Activated naive CD4-positive, alpha-beta T cell treated with anti-CD3 and anti-CD28 coated beads, Interleukin-2, amount 50 U/mL, for 24 hours (primary cell): ENCODE results near the gene RNASEL.
"Not testable (repeated sequence)": the region's sequence is repeated elsewhere in the genome, so short reads cannot be mapped to it uniquely, and the experiment has no call there.

ENCODE experiments used
- H3K27ac Mint-ChIP-seq: one replicate; pipeline ENCODE4 v1.8.0; 2021; ENCODE audit warnings: mild to moderate bottlenecking, mixed read lengths
- H3K27me3 Mint-ChIP-seq: one replicate; pipeline ENCODE4 v1.8.0; 2021; ENCODE audit warnings: mixed read lengths
- H3K36me3 Mint-ChIP-seq: one replicate; pipeline ENCODE4 v1.8.0; 2021; ENCODE audit warnings: mixed read lengths
- H3K4me1 Mint-ChIP-seq: one replicate; pipeline ENCODE4 v1.8.0; 2021; ENCODE audit warnings: mixed read lengths
- H3K4me3 Mint-ChIP-seq: one replicate; pipeline ENCODE4 v1.8.0; 2021; ENCODE audit warnings: mild to moderate bottlenecking, mixed read lengths
- H3K9me3 Mint-ChIP-seq: one replicate; pipeline ENCODE4 v1.8.0; 2021; ENCODE audit warnings: mixed read lengths

Gene RNASEL

DNA sequence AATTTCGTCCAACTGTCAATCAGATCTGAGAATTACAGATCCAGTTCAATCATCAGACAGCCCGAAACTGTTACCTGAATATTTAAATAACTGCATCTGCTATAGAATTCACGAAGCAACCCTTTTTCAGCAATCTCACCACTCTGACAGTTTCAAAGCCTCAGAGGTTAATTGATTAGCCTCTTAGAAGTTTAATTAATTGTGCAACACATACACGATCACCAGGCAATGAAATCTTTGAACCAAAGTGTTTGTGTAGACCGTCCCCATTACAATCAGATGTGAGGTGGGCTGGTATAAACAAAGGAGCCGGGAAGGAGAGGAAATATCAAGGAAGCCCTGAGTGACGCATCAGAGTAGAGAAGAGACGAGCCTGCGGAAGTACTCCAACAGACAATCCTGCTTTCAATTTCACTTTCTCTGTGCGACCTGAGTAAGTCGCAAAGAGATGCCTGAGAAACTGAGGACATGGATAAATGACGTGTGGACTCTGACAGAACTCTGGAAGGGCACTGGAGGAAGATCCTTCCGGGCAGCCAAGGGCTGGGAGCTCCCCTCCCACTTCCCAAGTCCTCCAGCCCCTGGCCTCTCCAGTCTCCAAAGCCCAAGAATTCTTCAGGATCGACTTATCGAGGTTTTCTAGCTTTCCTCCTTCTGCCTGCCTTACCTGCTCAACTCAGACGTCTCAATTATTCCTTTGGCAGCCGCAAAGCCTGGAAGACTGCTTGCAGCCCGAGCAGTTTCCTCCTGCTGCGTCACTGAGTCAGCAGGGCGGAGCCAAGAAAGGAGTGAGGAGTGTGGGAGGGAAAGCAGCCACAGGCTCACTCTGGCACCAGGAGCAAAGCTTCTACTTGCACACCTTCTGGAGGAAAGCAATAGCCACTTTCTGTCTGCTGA lies at the start of gene RNASEL:
TSS of gene RNASEL (minus strand) at position 757 of the 897 bp plus-strand sequence. CDS start 2,450 bp downstream, outside the sequence.
- Mint-ChIP-seq H3K27ac (peak within 1 kb of the TSS; percentile 100), H3K27me3 (no peaks in the 10 kb centered on the region), H3K4me3 (peak within 1 kb of the TSS; percentile 100), H3K4me1 (peaks cover 57% of the 10 kb centered on the region), H3K9me3 (no peaks in the 10 kb centered on the region), H3K36me3 (peaks cover 11% of the 10 kb centered on the region)

DNA sequence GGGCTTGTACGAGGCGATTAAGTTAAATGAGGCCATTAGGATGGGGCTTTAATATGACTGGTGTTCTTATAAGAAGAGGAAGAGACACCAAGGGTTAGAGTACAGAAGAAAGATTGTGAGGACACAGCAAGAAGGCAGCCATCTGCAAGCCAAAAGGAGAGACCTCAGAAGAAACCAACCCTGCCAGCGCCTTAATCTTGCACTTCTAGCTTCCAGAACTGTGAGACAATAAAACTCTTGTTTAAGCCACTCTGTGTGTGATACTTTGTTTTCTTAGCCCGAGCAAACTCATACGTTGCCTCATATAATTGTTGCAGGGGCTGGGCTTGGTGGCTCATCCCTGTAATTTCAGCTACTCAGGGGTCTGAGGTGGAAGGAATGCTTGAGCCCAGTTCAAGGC lies 48.7 kb upstream of the RNASEL start:
- Mint-ChIP-seq H3K4me1 (peaks cover 4% of the 10 kb centered on the region), H3K27me3 (no peaks in the 10 kb centered on the region), H3K9me3 (no peaks in the 10 kb centered on the region), H3K27ac (no peak overlapping the region), H3K36me3 (no peaks in the 10 kb centered on the region), H3K4me3 (no peak overlapping the region)

DNA sequence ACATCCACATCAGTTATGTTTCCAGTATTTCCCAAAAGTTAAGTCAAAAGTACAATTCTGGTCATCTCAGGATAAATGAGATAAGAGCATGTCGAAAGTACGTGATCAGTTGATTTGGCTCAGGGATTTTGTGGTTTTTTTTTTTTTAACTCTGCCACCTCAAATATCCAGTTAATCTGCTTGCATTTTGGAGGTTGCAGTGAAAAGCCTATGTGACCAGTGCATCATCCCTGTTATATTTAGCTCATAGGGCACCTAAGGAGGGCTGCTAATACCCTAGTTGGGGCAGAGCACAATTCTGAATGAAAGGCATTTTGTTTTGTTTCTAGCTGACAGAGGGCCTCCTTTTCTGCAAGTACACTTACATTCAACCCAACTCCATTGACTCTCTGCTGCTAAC lies 46.8 kb upstream of the RNASEL start:
- Mint-ChIP-seq H3K36me3 (no peaks in the 10 kb centered on the region), H3K4me1 (peaks cover 19% of the 10 kb centered on the region), H3K27me3 (no peaks in the 10 kb centered on the region), H3K27ac (no peak overlapping the region), H3K9me3 (no peaks in the 10 kb centered on the region), H3K4me3 (no peak overlapping the region)

GRCh38 chr1:182634306-182635072 lies 45.4 kb upstream of the RNASEL start:
- Mint-ChIP-seq H3K27me3 (no peaks in the 10 kb centered on the region), H3K4me3 (no peak overlapping the region), H3K27ac (no peak overlapping the region), H3K36me3 (no peaks in the 10 kb centered on the region), H3K4me1 (peaks cover 32% of the 10 kb centered on the region), H3K9me3 (no peaks in the 10 kb centered on the region)

GRCh38 chr1:182633657-182634281 lies 44.7 kb upstream of the RNASEL start:
- Mint-ChIP-seq H3K4me1 (peaks cover 39% of the 10 kb centered on the region), H3K36me3 (no peaks in the 10 kb centered on the region), H3K27ac (no peak overlapping the region), H3K9me3 (no peaks in the 10 kb centered on the region), H3K27me3 (no peaks in the 10 kb centered on the region), H3K4me3 (no peak overlapping the region)

- H3K36me3 Mint-ChIP-seq: no peaks in the 10 kb centered on the region
- no peaks in the 10 kb centered on the region for H3K9me3 Mint-ChIP-seq
- no peaks in the 10 kb centered on the region for H3K27me3 Mint-ChIP-seq
- H3K4me1 Mint-ChIP-seq: peaks cover 41% of the 10 kb centered on the region
- H3K27ac Mint-ChIP-seq: peak overlapping the region; percentile 30
- no peak overlapping the region for H3K4me3 Mint-ChIP-seq
Measured at GRCh38 chr1:182633031-182633430, 44.0 kb upstream of the RNASEL start.

DNA sequence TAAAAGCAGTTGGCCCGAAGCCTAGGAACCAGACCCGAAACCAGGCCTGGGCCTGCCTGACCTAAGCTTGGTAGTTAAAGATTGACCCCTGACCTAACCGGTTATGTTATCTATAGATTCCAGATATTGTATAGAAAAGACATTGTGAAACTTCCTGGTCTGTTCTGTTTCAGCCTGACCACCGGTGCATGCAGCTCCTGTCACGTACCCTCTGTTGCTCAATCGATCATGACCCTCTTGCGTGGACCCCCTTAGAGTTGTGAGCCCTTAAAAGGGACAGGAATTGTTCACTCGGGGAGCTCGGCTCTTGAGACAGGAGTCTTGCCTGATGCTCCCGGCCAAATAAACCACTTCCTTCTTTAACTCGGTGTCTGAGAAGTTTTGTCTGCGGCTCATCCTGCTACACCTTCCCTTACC lies 43.4 kb upstream of the RNASEL start:
- not testable (repeated sequence) for H3K36me3 Mint-ChIP-seq, H3K9me3 Mint-ChIP-seq, H3K27me3 Mint-ChIP-seq, H3K27ac Mint-ChIP-seq
- peak overlapping the region; percentile 67 for H3K4me3 Mint-ChIP-seq
- H3K4me1 Mint-ChIP-seq: peaks cover 41% of the 10 kb centered on the region

GRCh38 chr1:182631954-182632353 lies 42.9 kb upstream of the RNASEL start:
- H3K4me1 Mint-ChIP-seq: peaks cover 44% of the 10 kb centered on the region
- H3K4me3 Mint-ChIP-seq: peak overlapping the region; percentile 65
- H3K27ac Mint-ChIP-seq: peak overlapping the region; percentile 63
- no peaks in the 10 kb centered on the region for H3K36me3 Mint-ChIP-seq
- H3K27me3 Mint-ChIP-seq: no peaks in the 10 kb centered on the region
- no peaks in the 10 kb centered on the region for H3K9me3 Mint-ChIP-seq

DNA sequence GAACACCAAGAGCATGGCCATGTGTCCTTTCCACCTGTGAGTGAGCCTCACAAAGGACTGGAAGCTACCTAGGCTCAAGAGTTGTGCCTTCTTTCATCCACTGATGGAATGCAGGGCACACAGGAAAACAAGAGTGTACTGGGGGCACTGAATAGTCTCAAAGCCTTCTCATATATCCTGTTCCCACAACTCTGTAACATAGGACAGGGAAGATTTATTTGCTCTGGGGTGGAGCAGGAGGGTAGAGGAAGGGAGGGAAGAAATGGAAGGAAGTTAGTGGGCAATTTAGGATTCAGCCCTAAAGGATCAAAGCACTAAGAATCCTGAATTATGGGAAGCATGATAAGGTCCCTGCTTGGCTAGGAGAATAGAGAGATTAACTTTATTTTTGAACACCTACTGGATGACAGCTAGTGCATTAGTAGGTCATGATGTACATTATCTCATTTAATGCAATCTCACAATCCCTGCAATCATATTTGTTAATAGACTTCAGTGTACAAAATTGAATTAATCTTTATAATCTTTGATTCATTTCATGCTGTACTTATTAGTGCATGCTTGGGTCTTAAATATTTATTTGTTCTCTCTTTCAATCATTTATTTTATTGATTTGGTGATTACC lies 42.1 kb upstream of the RNASEL start:
- Mint-ChIP-seq H3K9me3 (no peaks in the 10 kb centered on the region), H3K4me1 (peaks cover 52% of the 10 kb centered on the region), H3K27ac (no peak overlapping the region), H3K4me3 (no peak overlapping the region), H3K27me3 (no peaks in the 10 kb centered on the region), H3K36me3 (no peaks in the 10 kb centered on the region)

- Mint-ChIP-seq H3K27ac (no peak overlapping the region), H3K27me3 (no peaks in the 10 kb centered on the region), H3K9me3 (no peaks in the 10 kb centered on the region), H3K4me1 (peaks cover 57% of the 10 kb centered on the region), H3K36me3 (no peaks in the 10 kb centered on the region), H3K4me3 (no peak overlapping the region)
Measured at GRCh38 chr1:182630586-182630985, 41.5 kb upstream of the RNASEL start.

- H3K36me3 Mint-ChIP-seq: no peaks in the 10 kb centered on the region
- H3K4me1 Mint-ChIP-seq: peaks cover 67% of the 10 kb centered on the region
- H3K4me3 Mint-ChIP-seq: peak overlapping the region; percentile 34
- H3K9me3 Mint-ChIP-seq: no peaks in the 10 kb centered on the region
- no peaks in the 10 kb centered on the region for H3K27me3 Mint-ChIP-seq
- H3K27ac Mint-ChIP-seq: peak overlapping the region; percentile 64
Measured at GRCh38 chr1:182629499-182630096, 40.5 kb upstream of the RNASEL start.

GRCh38 chr1:182629080-182629479 lies 40.0 kb upstream of the RNASEL start:
- Mint-ChIP-seq H3K4me1 (peaks cover 71% of the 10 kb centered on the region), H3K27me3 (no peaks in the 10 kb centered on the region), H3K4me3 (peak overlapping the region; percentile 34), H3K27ac (peak overlapping the region; percentile 15), H3K36me3 (no peaks in the 10 kb centered on the region), H3K9me3 (no peaks in the 10 kb centered on the region)

DNA sequence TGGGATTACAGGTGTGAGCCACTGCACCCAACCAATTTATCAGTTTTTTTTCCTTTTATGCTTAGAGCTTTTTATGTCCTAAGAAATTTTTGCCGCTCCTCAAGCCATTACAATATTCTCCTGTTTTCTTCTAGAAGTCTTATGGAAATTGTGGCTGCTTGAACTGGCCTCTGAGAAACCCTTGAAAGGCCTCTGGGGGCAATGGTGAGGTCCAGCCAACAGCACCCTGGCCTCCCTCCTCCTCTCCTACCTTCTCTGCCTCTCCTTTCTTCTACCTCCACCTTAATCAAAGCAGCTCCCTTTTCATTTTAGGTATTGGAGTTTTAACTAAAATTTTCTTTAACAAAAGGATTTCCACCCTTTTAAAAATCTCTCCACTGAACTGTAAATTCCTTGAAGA lies 39.6 kb upstream of the RNASEL start:
- H3K27me3 Mint-ChIP-seq: no peaks in the 10 kb centered on the region
- no peaks in the 10 kb centered on the region for H3K36me3 Mint-ChIP-seq
- H3K9me3 Mint-ChIP-seq: no peaks in the 10 kb centered on the region
- peak overlapping the region; percentile 15 for H3K27ac Mint-ChIP-seq
- H3K4me1 Mint-ChIP-seq: peaks cover 75% of the 10 kb centered on the region
- no peak overlapping the region for H3K4me3 Mint-ChIP-seq

- H3K4me3 Mint-ChIP-seq: no peak overlapping the region
- no peaks in the 10 kb centered on the region for H3K36me3 Mint-ChIP-seq
- H3K4me1 Mint-ChIP-seq: peaks cover 79% of the 10 kb centered on the region
- no peaks in the 10 kb centered on the region for H3K27me3 Mint-ChIP-seq
- H3K27ac Mint-ChIP-seq: peak overlapping the region; percentile 8
- H3K9me3 Mint-ChIP-seq: no peaks in the 10 kb centered on the region
Measured at GRCh38 chr1:182627622-182628021, 38.6 kb upstream of the RNASEL start.

GRCh38 chr1:182626527-182626926 lies 37.5 kb upstream of the RNASEL start:
- Mint-ChIP-seq H3K27me3 (no peaks in the 10 kb centered on the region), H3K4me1 (peaks cover 76% of the 10 kb centered on the region), H3K27ac (no peak overlapping the region), H3K4me3 (no peak overlapping the region), H3K9me3 (no peaks in the 10 kb centered on the region), H3K36me3 (no peaks in the 10 kb centered on the region)
